ENCODE measurements around the gene CDK14. TPM values are rescaled to one million over a fixed set of nuclear protein-coding genes. Genes with fewer than 3 reads are reported as not detected.

The CDK14 gene
- total RNA-seq, 4 donors from 2014 or later = 1.1 to 12.7 (median 5.8) TPM

- 58 to 72% methylated on average over 5 of the region's 5 CpGs for WGBS, 2 donors
- no peak overlapping the region for H3K4me3 ChIP-seq (ENCODE audit: low read depth, poor library complexity, severe bottlenecking)
- DNase-seq (ENCODE audit: low spot score in 2 of 2) = no peak
- TF ChIP-seq, protein P1, sequence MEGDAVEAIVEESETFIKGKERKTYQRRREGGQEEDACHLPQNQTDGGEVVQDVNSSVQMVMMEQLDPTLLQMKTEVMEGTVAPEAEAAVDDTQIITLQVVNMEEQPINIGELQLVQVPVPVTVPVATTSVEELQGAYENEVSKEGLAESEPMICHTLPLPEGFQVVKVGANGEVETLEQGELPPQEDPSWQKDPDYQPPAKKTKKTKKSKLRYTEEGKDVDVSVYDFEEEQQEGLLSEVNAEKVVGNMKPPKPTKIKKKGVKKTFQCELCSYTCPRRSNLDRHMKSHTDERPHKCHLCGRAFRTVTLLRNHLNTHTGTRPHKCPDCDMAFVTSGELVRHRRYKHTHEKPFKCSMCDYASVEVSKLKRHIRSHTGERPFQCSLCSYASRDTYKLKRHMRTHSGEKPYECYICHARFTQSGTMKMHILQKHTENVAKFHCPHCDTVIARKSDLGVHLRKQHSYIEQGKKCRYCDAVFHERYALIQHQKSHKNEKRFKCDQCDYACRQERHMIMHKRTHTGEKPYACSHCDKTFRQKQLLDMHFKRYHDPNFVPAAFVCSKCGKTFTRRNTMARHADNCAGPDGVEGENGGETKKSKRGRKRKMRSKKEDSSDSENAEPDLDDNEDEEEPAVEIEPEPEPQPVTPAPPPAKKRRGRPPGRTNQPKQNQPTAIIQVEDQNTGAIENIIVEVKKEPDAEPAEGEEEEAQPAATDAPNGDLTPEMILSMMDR (IDR thresholded peaks at IDR 0.05) = no peak
- TF ChIP-seq POLR2A (IDR thresholded peaks at IDR 0.05) = no peak
- intact Hi-C loops (cut with DNase I; ENCODE audit: low total_unique reads) = no loop called here
These were observed 8.3 kb downstream of the CDK14 start for GRCh38 chr7:90604383-90604782.

DNA sequence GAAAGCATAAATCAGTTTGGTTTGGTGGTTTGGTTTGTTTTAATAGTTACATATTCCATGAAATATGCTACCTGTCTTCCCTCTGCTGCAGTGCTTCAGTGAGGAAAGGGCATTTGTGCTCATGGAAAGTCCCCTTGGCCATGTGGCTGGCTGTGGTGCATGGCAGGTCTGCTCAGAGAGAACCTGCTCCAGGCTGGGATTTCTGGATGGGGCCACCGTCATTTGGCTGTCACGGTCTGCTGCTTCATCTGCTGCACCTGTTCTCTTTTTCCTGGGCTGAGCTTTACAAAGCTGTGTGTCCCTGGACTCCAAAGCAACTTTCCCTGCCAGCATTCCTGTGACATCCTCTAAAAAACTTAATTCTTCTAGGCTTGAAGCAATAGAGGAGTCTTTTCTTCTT is 8.9 kb downstream of the CDK14 start:
- TF ChIP-seq, protein P1 (IDR thresholded peaks at IDR 0.05) = no peak
- no peak for TF ChIP-seq POLR2A (IDR thresholded peaks at IDR 0.05)
- H3K4me3 ChIP-seq (ENCODE audit: low read depth, poor library complexity, severe bottlenecking) = no peak overlapping the region
- 82% methylated on average over 2 of the region's 2 CpGs for WGBS, 2 donors
- intact Hi-C loops (cut with DNase I; ENCODE audit: low total_unique reads) = no loop called here
- no peak for DNase-seq (ENCODE audit: low spot score in 2 of 2)

GRCh38 chr7:90607196-90607595 is 11.1 kb downstream of the CDK14 start:
- no peak overlapping the region for H3K4me3 ChIP-seq (ENCODE audit: low read depth, poor library complexity, severe bottlenecking)
- no peak for DNase-seq (ENCODE audit: low spot score in 2 of 2)
- TF ChIP-seq, protein P1 (IDR thresholded peaks at IDR 0.05) = no peak
- TF ChIP-seq POLR2A (IDR thresholded peaks at IDR 0.05) = no peak
- 48 to 85% methylated on average over 1 of the region's 1 CpG for WGBS, 2 donors
- intact Hi-C loops (cut with DNase I; ENCODE audit: low total_unique reads) = no loop called here

DNA sequence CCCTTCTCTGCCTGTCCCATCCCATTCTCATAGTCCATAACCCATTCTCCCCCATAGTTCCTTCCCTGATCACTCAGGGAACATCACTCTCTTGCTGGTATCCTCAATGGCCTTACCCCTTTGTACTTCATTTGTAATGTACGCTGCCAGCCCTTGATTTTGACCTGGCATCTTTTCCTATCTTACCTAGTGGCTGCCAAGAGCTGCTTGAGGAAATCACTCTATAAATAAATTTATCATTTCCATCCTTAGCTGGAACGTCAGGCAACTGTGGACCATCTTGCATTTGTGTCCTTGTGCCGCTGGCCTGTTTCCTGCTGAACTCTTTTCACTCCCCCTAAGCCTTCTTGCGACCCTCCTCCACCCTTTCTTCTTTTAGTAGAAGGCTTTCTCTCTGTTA is 14.0 kb downstream of the CDK14 start:
- no peak overlapping the region for H3K4me3 ChIP-seq (ENCODE audit: low read depth, poor library complexity, severe bottlenecking)
- intact Hi-C loops (cut with DNase I; ENCODE audit: low total_unique reads) = no loop called here
- TF ChIP-seq, protein P1 (IDR thresholded peaks at IDR 0.05) = no peak
- TF ChIP-seq POLR2A (IDR thresholded peaks at IDR 0.05) = no peak
- no peak for DNase-seq (ENCODE audit: low spot score in 2 of 2)
- 81 to 85% methylated on average over 4 of the region's 4 CpGs for WGBS, 2 donors

DNA sequence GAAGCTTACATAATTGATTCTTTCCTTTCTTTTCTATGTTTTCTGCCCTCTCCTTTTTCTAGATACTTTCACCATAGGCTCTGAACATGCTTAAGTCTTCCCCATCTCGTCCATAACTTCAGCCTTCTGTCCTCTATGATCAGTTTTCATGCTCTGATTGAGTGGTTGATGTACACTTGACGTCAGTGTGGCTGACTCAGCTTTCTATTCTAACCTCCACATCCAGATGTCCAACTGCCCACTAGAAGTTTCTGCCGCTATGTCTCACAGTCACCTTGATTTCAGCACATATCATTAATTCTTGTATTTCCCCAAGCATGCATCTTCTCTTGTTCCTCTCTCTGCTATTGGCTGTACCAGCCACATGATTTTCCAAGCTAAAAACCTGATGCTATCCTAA is 15.0 kb downstream of the CDK14 start:
- no peak for DNase-seq (ENCODE audit: low spot score in 2 of 2)
- no peak for TF ChIP-seq POLR2A (IDR thresholded peaks at IDR 0.05)
- TF ChIP-seq, protein P1 (IDR thresholded peaks at IDR 0.05) = no peak
- no peak overlapping the region for H3K4me3 ChIP-seq (ENCODE audit: low read depth, poor library complexity, severe bottlenecking)
- WGBS, 2 donors = 65 to 88% methylated on average over 3 of the region's 3 CpGs
- intact Hi-C loops (cut with DNase I; ENCODE audit: low total_unique reads) = no loop called here

DNA sequence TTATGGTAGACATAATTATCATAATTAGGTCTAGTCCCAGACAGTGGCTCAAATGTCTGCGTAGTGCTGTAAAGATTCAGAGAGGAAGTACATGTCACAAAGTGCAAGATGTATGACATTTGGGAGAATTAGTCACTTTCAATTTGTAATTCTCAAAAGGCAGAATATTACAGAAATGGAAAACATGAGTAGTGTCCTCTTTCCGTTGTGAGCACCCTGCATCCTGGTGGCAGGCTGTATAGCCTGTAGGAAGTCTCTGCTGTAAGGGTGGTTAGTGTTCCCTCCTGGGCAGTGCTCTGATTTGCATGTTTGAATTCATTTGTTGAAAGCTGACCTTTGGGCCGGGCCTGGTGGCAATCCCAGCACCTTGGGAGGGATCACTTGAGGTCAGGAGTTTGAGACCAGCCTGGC is 17.0 kb downstream of the CDK14 start:
- 68 to 69% methylated on average over 3 of the region's 3 CpGs for WGBS, 2 donors
- TF ChIP-seq POLR2A (IDR thresholded peaks at IDR 0.05) = no peak
- TF ChIP-seq, protein P1 (IDR thresholded peaks at IDR 0.05) = no peak
- intact Hi-C loops (cut with DNase I; ENCODE audit: low total_unique reads) = no loop called here
- no peak overlapping the region for H3K4me3 ChIP-seq (ENCODE audit: low read depth, poor library complexity, severe bottlenecking)
- DNase-seq (ENCODE audit: low spot score in 2 of 2) = no peak
